Cardiac fibroblast (primary cell): ENCODE data around the gene LTBP1.

Experiments used
- DNase-seq, 2 donors: peaks; one replicate each; pipeline versions ENCODE4 v3.0.0 to v3.0.0-alpha.2; 2010; ENCODE audit warnings: low read depth in 2 of 2
- H3K4me3 ChIP-seq, 2 donors: replicated peaks in 1 of 2; 1 replicate in 1 of 2; 2 replicates in 1 of 2; pipeline ENCODE4 v1.5.1; 2011; ENCODE audit warnings: low read depth in 2 of 2, low read length in 2 of 2, mild to moderate bottlenecking in 2 of 2, moderate library complexity in 1 of 2
- CTCF ChIP-seq: IDR thresholded peaks from one replicate; pipeline ENCODE4 v1.5.1; 2011; ENCODE audit warnings: low read depth, mild to moderate bottlenecking, low read length, inconsistent platforms

The LTBP1 gene

DNA sequence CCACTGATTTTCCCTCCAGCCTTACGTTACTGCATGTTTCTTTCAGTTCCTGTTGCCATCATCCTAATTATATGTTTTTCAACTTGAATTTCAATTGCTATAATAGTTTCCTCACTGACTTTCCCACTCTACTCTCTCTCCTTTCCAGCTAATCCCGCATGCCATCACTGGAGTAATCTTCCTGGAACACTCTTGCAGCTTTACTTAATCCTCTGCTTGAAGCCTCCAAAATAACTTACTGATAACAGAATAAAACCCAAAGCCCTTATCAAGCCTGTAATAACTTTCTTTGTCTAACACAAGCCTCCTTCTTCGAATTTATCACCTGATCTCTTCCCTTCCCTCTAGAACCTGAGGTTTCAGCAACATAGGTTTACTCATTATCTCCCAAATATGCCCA is 237.3 kb downstream of the LTBP1 start:
- no peak for DNase-seq
- no peak overlapping the region for H3K4me3 ChIP-seq
- TF ChIP-seq CTCF = no peak

- no peak for DNase-seq
- TF ChIP-seq CTCF = no peak
- no peak overlapping the region for H3K4me3 ChIP-seq
Observed at GRCh38 chr2:33186937-33187336, 240.2 kb downstream of the LTBP1 start.

GRCh38 chr2:33188799-33189198 is 242.0 kb downstream of the LTBP1 start:
- no peak for TF ChIP-seq CTCF
- DNase-seq = no peak
- no peak overlapping the region for H3K4me3 ChIP-seq

DNA sequence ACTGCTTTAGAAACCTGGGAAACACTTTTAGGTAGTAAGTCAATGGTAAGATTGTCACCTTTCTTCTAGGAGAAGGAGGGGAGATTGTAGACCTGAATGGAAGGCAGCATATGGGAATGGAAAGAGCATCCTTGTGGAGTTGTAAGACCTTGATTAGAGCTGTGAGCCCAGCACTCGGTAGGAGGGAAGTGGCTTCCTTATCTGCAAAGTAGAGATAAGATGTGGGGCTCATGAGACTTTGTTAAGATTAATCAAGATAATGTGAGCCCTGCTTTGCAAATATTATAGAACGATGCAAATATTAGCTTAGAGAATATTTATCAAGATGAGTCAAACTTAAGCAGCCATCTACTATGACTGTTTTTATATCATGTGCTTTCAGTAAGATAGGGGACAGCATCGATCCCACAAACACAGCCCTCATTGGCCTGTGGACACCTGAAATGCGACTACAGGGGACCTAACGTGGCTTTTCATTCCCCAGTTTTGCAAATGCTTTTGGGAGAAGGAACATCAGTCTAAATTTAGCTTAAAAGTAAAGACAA is 243.7 kb downstream of the LTBP1 start:
- TF ChIP-seq CTCF = no peak
- no peak for DNase-seq
- no peak overlapping the region for H3K4me3 ChIP-seq

DNA sequence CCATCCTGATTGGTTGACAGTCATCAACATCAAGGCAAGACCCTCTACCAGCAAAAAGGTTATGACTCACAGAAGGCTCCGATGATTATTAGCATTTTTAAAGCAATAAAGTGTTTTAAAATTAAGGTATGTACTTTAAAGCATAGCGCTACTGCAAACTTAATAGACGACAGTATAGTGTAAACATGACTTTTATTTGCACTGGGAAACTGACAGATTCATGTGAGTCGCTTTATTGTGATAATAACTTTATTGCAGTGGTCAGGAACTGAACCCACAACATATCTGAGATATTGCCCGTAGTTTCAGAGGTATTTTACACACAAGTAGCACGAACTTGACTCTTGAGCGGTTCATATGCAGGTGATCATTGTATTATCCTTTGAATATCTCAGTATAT is 249.1 kb downstream of the LTBP1 start:
- DNase-seq = no peak
- no peak overlapping the region for H3K4me3 ChIP-seq
- no peak for TF ChIP-seq CTCF

GRCh38 chr2:33196700-33197099 is 249.9 kb downstream of the LTBP1 start:
- TF ChIP-seq CTCF = no peak
- no peak overlapping the region for H3K4me3 ChIP-seq
- no peak for DNase-seq
